Measurements from ENCODE around the gene KANSL1.

KANSL1 gene

GRCh38 chr17:46135879-46136563 lies 57.2 kb downstream of the KANSL1 start:
- H3K4me3 ChIP-seq (ENCODE audit: low read length): no peak overlapping the region
- TF ChIP-seq CTCF (IDR thresholded peaks at IDR 0.05; ENCODE audit: insufficient read depth, low read depth, low read length, missing control alignments): no peak

GRCh38 chr17:46135126-46135812 lies 58.0 kb downstream of the KANSL1 start:
- DNase-seq (ENCODE audit: low read depth): no peak
- no peak for TF ChIP-seq CTCF (IDR thresholded peaks at IDR 0.05; ENCODE audit: insufficient read depth, low read depth, low read length, missing control alignments)
- no peak overlapping the region for H3K4me3 ChIP-seq (ENCODE audit: low read length)

More at GRCh38 chr17:46135879-46136563, 57.2 kb downstream of the KANSL1 start:
- no peak for DNase-seq (ENCODE audit: low read depth)

GRCh38 chr17:46129302-46129701 lies 63.9 kb downstream of the KANSL1 start:
- no peak overlapping the region for H3K4me3 ChIP-seq (ENCODE audit: low read length)
- TF ChIP-seq CTCF (IDR thresholded peaks at IDR 0.05; ENCODE audit: insufficient read depth, low read depth, low read length, missing control alignments): no peak
- DNase-seq (ENCODE audit: low read depth): no peak

- TF ChIP-seq CTCF (IDR thresholded peaks at IDR 0.05; ENCODE audit: insufficient read depth, low read depth, low read length, missing control alignments): no peak
- no peak overlapping the region for H3K4me3 ChIP-seq (ENCODE audit: low read length)
- no peak for DNase-seq (ENCODE audit: low read depth)
These were observed 64.8 kb downstream of the KANSL1 start for GRCh38 chr17:46128453-46128852.

GRCh38 chr17:46127524-46127923 lies 65.7 kb downstream of the KANSL1 start:
- no peak for DNase-seq (ENCODE audit: low read depth)
- H3K4me3 ChIP-seq (ENCODE audit: low read length): no peak overlapping the region
- TF ChIP-seq CTCF (IDR thresholded peaks at IDR 0.05; ENCODE audit: insufficient read depth, low read depth, low read length, missing control alignments): no peak

- no peak overlapping the region for H3K4me3 ChIP-seq (ENCODE audit: low read length)
- DNase-seq (ENCODE audit: low read depth): no peak
- no peak for TF ChIP-seq CTCF (IDR thresholded peaks at IDR 0.05; ENCODE audit: insufficient read depth, low read depth, low read length, missing control alignments)
These were observed 66.4 kb downstream of the KANSL1 start for GRCh38 chr17:46126840-46127239.
